Metanephros (tissue), 1 donor: ENCODE measurements around the gene SP140L. TPM values are rescaled to one million over a fixed set of nuclear protein-coding genes. Genes with fewer than 3 reads are reported as not detected.

Experiments used
- total RNA-seq: library from RNA; depleted of rRNA; stranded (reverse); fragments of >200 nt; gene quantifications from one replicate; pipeline ENCODE4 v1.2.3, GENCODE V29; 2014

The SP140L gene
- 11.3 TPM for total RNA-seq

GRCh38 chr2:230326453-230327417, at the start of gene SP140L:
SP140L (plus strand) TSS chr2:230327193; CDS start chr2:230327270, 77 bp downstream.

GRCh38 chr2:230416061-230416721, 89.2 kb downstream of the SP140L start, which contains the start of gene SP100:
SP100 (plus strand) TSS chr2:230416201; CDS start chr2:230416297, 96 bp downstream.

Other genes with a start within 250 kb of the SP140L start
- 17.0 TPM for gene SP110, start 107.2 kb upstream of the SP140L start, total RNA-seq
- 0.47 TPM for gene SP140, start 101.5 kb upstream of the SP140L start, total RNA-seq
- 42.2 TPM for gene SP100, start 89.0 kb downstream of the SP140L start, total RNA-seq